Measurements from ENCODE around the gene TMEM192. TPM values are rescaled to one million over a fixed set of nuclear protein-coding genes. Genes with fewer than 3 reads are reported as not detected.

The TMEM192 gene
- total RNA-seq (2014; rRNA removed; shearing (Covaris generic)) (5.9 and 6.6 TPM in 2 replicates), total RNA-seq (2022) (15.3 and 15.5 TPM in 2 replicates), Bru-seq, nascent RNA (percentile 47 among the genes with signal in this experiment), BruChase-seq, experiment 1, labeled RNA remaining after a 6-hour chase (percentile 48 among the genes with signal in this experiment), BruChase-seq, experiment 2, labeled RNA remaining after a 2-hour chase (percentile 53 among the genes with signal in this experiment)
- long read RNA-seq, full-length matches to known transcripts = 20 of 29 reads
- long read RNA-seq, partial matches to known transcripts = 2 of 29 reads
- long read RNA-seq, other reads (novel, unspliced or antisense) = 7 of 29 reads

GRCh38 chr4:165112368-165113121, at the start of gene TMEM192:
TMEM192 (minus strand) TSS chr4:165112860; CDS start chr4:165112773, 87 bp downstream.
- ChIA-PET CTCF (ENCODE audit: unreplicated experiment) (interaction anchor here (0.6 to 1.9 kb wide), 9 partner anchors 14 to 936 kb away, joined by 3 to 12 read pairs (median 5); no protein-coding TSS in a partner anchor), POLR2A (interaction anchor here (0.5 to 1.6 kb wide), 14 partner anchors 10 to 1945 kb away, joined by 3 to 15 read pairs (median 4); partner anchors contain the start of gene TRIM61)
- H3K4me1 ChIP-seq (ENCODE audit: insufficient read depth, low read length, poor library complexity, severe bottlenecking) = peaks cover 12% of the 10 kb centered on the region
- peaks cover 14% of the 10 kb centered on the region for H3K79me2 ChIP-seq (ENCODE audit: insufficient read depth, low read depth, low read length)
- DNase-seq (ENCODE audit: low spot score) = peak; percentile 90
- no peaks in the 10 kb centered on the region for H3K9me2 ChIP-seq (ENCODE audit: insufficient read depth, low read length)
- no TSS peak for BruUV-seq (replicated peaks)
- intact Hi-C loops (cut with micrococcal nuclease; ENCODE audit: unreplicated experiment) = loop anchor here (2.0 to 5.0 kb wide), 4 partner anchors 135 to 350 kb away; partner anchors contain the start of genes MSMO1 and TRIM61
- TF ChIP-seq EZH2phosphoT487 (IDR thresholded peaks at IDR 0.05; ENCODE audit: borderline replicate concordance, low read depth, low read length) = no peak
- peak; percentile 54 for TF ChIP-seq CTCF (conservative IDR thresholded peaks at IDR 0.05; ENCODE audit: low read length)
- H2AFZ ChIP-seq (ENCODE audit: low read length) = peak within 1 kb of the TSS; percentile 92
- peak within 1 kb of the TSS; percentile 34 for H3K27ac ChIP-seq (ENCODE audit: low read depth, low read length, poor library complexity, severe bottlenecking)
- no peaks in the 10 kb centered on the region for H3K9me3 ChIP-seq (ENCODE audit: low read length)
- peaks cover 14% of the 10 kb centered on the region; the same call in 1 of the 2 replicates for H3K36me3 ChIP-seq (ENCODE audit: insufficient read depth, low read length)
- H3K4me2 ChIP-seq (ENCODE audit: low read length) = peak within 1 kb of the TSS; percentile 78
- peak within 1 kb of the TSS; percentile 80 for H3K4me3 ChIP-seq (ENCODE audit: low read depth, low read length, poor library complexity, severe bottlenecking)
- H4K20me1 ChIP-seq (ENCODE audit: insufficient read depth, low read length) = no peaks in the 10 kb centered on the region

GRCh38 chr4:165158762-165159161, 46.1 kb upstream of the TMEM192 start:
- POLR2A ChIA-PET = interaction anchor here (0.6 kb wide), 1 partner anchor 1471 kb away, joined by 3 read pairs; no protein-coding TSS in a partner anchor
- H3K27ac ChIP-seq (ENCODE audit: low read depth, low read length, poor library complexity, severe bottlenecking) = no peak overlapping the region
- H3K4me2 ChIP-seq (ENCODE audit: low read length) = no peak overlapping the region
- H3K9me2 ChIP-seq (ENCODE audit: insufficient read depth, low read length) = no peaks in the 10 kb centered on the region
- H2AFZ ChIP-seq (ENCODE audit: low read length) = no peak overlapping the region
- CTCF ChIA-PET (ENCODE audit: unreplicated experiment) = no interaction called here
- H3K4me3 ChIP-seq (ENCODE audit: low read depth, low read length, poor library complexity, severe bottlenecking) = no peak overlapping the region
- no peaks in the 10 kb centered on the region for H4K20me1 ChIP-seq (ENCODE audit: insufficient read depth, low read length)
- no peak for DNase-seq (ENCODE audit: low spot score)
- H3K36me3 ChIP-seq (ENCODE audit: insufficient read depth, low read length) = no peaks in the 10 kb centered on the region
- BruUV-seq (replicated peaks) = no TSS peak
- intact Hi-C loops (cut with micrococcal nuclease; ENCODE audit: unreplicated experiment) = no loop called here
- no peaks in the 10 kb centered on the region for H3K4me1 ChIP-seq (ENCODE audit: insufficient read depth, low read length, poor library complexity, severe bottlenecking)
- H3K79me2 ChIP-seq (ENCODE audit: insufficient read depth, low read depth, low read length) = no peaks in the 10 kb centered on the region
- no peaks in the 10 kb centered on the region for H3K9me3 ChIP-seq (ENCODE audit: low read length)
- TF ChIP-seq EZH2phosphoT487 (IDR thresholded peaks at IDR 0.05; ENCODE audit: borderline replicate concordance, low read depth, low read length) (no peak), CTCF (conservative IDR thresholded peaks at IDR 0.05; ENCODE audit: low read length) (no peak)
